GM21390 (cell line): ENCODE data around the gene CHN1.

Source experiments
- ATAC-seq: cut with Tn5 transposase; IDR thresholded peaks from one replicate; pipeline ENCODE4 v1.9.1; 2021; ENCODE audit not compliant: unreplicated experiment

CHN1 gene

GRCh38 chr2:174925046-174925784 is 80.0 kb downstream of the CHN1 start:
- ATAC-seq: no peak

DNA sequence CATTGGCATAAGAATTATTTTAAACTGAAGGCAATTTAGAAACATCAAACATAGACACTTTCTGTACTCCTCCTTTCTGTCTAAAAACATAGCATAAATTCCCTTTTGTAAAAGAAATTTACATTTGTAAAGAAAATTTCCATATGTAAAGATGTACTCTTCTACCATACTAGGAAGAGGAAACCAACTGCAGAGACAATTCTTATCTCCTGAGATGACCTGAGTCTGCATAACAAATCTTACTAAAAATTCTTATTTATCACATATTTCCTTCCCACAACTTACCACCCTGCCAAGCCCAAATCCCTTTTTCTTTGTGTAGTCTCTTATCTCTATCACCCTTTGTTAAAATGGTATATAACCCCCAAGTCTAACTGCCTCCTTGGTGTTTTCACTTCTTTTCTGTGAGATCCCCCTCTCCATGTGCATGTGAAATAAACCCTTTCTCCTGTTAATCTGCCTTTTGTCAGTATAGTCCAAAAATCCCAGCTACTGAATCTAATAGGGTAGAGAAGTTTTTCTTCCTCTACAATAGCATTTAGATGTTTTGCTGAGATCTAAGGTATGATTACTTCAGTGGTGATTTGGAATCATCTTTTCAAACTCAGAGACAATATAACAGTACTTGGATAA is 81.0 kb downstream of the CHN1 start:
- ATAC-seq: no peak

DNA sequence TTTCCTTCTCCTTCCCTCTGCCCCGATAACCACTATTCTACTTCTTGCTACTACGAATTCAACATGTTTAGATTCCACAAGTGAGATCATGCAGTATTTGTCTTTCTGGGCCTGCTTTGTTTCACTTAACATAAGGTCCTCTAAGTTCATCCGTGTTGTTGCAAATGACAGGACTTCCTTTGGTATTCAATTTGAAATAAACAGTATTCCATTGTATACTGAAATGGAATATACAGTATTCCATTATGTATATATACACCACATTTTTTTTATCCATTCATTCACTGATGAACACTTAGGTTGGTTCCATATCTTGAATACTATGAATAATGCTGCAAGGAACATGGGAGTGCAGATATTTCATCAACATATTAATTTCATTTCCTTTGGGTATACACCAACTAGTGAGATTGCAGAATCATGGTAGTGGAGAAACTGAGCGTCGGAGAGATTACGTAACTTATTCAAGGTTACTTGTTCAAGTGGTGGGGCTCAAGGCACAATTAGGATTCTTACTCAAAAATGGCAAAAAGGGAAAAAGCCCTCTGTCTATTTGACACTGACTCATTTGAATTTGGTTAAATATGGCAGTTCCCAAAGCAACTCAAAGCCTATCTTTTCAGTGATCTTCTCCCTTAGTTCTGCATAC is 85.1 kb downstream of the CHN1 start:
- ATAC-seq: no peak

DNA sequence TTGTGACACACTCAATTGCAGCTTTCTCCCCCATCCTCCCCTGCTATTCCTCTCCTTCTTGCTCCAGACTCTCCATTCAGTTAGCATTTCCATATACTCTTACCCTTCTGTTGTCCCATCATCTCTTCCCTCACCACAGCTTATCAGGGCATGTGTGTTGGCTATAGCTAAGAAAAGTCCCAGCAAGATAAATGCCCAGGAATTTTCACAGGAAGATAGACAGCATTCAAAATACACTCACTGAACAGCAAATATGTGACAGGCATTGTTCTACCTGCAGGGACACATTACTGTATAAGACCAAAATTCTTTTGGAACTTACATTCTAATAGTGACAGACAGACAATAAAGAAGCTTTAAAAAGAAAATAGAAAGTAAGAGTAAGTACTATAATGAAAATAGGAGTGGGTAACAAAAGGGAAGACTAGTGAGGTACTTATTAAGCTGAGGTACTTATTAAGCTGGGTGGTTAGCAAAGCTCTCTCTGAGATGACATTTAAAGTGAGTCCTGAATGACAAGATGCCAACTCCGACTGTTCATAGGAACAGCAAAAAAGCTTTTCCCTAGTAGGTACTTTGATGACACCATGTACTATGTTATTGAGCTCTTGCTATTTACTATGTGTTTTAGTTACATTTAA is 86.2 kb downstream of the CHN1 start:
- ATAC-seq: no peak

DNA sequence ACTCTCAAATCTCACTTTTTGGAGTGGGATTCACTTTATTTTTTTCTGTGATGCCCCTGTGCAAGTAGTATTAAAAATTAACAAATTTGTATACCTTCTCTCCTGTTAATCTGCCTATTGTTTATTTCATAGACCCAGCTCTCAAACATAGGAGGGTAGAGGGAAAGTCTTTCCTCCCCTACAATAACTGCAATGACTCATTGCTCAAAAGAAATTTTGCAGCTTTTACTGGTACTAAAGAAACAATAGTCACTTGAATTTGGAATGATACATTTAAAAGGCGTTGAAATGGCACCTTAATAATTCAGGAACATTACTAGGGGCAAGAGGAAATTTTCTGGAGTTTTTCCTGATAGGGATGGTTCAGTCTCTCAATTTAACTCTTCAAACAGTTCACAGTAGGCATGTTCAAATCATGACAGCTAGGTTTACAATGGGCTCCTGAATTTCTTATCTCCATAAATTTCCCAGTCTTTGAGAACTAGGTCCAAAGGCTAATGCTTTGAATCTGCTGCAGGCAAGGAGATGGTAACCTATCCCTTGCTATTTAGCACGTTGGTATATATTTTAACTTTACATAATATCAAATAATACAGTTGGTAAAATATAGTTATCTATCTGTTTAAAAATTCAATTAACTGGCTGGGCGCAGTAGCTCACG is 88.8 kb downstream of the CHN1 start:
- no peak for ATAC-seq

DNA sequence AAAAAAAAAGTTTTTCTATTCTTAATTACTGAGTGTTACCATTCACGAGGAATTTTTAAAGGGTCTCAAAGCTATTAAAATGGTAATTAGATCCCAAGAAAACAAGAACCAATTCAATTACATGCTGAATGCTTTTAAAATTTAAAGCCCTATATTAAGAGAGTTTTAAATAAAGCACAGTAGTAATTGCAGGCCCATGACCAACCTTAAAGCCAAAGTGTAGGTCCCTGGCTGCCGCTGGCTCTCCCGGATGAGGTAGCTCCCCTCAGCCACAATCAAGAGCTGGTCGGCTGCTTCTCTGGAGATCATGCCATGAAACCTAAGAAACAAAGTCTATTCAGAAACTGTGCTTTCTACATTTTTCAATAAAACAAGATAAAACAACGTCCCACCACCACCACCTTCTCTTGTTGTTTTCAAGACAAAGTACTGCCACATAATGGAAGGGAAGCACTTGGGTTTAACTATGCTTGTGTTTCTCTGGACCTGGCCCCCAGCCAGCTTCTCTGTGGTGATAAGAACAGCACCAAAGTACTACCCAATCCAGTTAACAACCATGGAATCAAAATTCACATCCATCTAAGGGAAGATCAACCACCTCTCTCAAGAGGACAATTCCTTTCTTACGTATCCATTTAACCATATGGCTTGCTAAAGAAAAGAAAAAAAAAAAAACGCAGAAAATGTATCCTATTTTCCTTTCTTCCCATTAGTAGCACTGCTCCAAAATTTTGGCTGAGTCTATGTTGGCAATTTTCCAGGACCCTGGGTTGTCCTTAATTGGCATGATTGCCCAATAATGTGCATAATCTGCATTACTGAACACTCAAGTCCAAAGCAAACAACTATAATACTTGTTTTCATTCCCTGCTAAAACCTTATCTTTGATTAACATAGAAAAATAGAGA is 90.1 kb downstream of the CHN1 start:
- ATAC-seq: no peak

GRCh38 chr2:174908284-174908683 is 96.9 kb downstream of the CHN1 start:
- no peak for ATAC-seq

DNA sequence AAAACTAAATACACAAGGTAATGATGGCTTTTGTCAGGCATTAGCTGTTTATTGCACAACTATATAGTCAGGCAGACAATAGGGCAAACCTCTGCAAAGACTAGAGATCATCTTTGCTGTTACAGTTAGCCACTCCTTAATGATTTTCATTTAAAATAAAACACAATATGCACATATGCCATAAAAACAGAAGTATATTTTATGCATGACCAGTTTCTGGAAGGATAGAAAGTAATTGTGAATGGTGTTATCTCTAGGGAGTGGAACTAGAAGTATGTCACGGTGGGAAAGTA is 102.0 kb downstream of the CHN1 start:
- ATAC-seq: no peak

DNA sequence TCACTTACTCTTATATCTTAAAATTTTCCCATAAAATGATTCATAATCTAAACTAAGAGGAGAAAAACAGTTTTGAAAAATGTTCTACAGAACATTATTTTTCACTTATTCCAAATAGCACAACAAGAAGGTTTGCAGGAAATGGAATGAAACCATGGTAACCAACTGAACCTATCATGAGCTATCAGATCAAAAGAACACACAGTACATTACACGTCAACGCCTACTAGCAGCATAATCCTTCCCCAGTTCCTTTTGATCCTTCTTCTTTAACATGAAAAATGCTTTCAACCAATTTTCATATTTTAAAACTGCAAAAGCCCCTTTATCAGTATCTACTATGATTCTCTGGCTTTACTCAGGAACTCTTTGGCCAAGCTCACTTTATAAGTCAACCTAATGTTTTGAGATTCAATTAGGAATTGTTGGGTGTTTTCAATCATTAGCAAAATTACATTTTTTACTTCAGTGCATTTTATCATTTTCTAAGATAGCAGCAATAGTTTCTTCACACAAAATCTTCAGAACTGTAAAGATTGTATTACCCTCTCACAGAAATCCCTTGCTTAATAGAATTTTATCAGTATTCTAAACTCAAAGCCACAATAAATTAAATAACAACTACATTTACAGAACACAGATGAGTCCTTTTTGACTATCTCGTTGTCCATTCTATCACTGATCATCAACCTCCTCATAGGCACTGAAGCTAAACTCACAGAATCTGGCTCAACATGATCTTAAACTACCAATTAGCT is 102.5 kb downstream of the CHN1 start:
- no peak for ATAC-seq

- ATAC-seq: no peak
Observed at GRCh38 chr2:174901075-174901474, 104.1 kb downstream of the CHN1 start.

GRCh38 chr2:174897286-174897685 is 107.9 kb downstream of the CHN1 start:
- no peak for ATAC-seq

GRCh38 chr2:174893018-174893417 is 112.2 kb downstream of the CHN1 start:
- ATAC-seq: no peak

DNA sequence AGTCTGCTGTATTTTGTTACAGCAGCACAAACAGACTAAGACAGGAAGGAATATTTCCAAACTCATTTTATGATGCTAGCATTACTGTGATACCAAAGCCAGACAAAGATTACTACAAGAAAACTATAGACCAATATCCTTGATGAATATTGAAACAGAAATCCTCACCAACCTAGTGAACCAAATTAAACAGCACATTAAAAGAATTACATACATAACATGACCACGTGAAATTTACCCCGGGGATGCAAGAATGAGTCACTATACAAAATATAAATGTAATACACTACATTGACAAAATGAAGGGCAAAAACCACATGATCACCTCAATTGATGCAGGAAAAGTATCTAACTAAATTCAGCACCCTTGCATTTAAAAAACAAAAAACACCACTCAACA is 112.6 kb downstream of the CHN1 start:
- no peak for ATAC-seq

- ATAC-seq: no peak
Observed at GRCh38 chr2:174888646-174889271, 116.4 kb downstream of the CHN1 start.

DNA sequence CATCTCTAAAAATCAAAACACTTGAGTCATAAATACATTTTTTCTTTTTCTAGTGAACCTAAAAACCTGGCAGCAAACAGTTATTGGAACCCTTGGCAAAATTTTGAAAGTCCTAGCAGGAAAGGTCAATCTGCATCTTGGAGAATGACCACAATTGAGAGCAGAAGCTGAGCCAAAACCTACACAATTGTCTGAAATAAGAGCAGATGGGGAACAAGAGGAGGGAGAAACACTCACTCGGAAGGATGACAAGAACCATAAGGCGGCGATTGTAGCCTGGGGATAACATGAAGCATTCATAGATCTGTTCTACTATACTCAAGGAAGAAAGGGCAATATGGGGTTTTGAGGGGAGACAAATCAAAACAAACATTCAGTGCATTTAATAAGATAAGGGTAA is 117.0 kb downstream of the CHN1 start:
- ATAC-seq: no peak

DNA sequence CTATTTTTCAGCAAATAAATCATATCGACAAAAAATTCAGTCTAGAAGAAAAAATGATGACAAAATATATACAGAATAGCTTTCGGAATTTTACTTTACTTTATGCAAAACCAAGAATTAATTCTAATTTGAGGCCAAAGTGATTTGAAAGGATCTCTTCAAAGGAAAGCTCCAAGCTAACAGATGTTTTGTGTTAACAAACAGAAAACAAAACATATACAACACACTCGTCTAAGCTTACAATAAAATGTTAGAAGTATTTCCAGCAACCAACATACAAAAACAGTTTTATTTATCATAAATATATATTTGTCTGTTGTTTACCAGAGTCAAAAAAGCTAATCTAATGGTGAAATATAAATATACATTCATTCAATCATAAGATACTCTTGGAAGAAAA is 122.8 kb downstream of the CHN1 start:
- ATAC-seq: no peak

GRCh38 chr2:174881678-174882077 is 123.5 kb downstream of the CHN1 start:
- ATAC-seq: no peak

DNA sequence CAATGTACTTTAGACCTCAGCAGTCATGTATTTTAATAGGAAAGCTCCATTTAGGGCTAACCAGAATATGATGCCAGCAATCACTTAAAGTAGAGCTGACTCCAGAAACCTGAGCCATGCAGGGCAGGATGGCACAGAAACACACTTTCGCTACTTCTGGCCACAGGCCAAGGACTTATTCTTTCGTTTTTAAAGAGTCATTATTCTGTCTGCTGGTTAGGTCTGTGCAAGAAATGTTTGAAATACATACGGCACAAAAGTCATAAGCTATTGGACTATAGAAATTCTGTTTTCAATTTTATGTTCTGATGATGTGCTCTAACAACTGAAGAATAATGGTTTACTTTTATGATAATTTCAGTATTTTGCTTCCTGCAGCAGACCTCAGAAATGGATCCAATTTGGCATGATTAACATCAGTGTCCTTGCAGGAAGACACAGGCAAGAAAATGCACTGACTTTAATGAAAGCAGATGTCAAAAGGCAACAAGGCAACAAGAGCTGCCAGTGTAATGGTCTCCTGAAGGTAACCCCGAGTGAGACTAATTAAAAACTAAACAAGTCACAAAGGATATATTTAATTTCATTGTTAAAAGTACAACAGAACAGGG is 126.5 kb downstream of the CHN1 start:
- ATAC-seq: no peak

DNA sequence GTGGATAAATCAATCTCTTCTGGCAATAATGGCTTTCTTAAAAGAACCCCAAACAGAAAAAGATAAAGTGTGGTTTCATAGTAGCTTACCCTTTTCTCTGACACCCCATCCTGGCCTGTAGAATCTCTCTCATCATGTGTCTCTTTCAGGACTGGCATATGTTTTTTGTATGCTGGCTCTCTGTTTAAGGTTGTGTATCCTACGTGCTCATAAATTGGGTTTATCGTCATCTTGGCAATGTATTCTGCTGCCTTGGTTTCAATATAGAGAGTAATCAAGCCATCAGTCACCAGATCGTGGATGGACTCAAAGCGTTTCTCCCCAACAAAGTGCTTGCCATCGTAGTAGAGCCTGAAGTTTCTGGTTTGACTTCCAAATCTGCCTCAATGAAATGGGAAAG is 127.4 kb downstream of the CHN1 start:
- ATAC-seq: no peak
